IMR-90 (cell line): ENCODE results near the gene SLC35B4. TPM values are rescaled to one million over a fixed set of nuclear protein-coding genes. Genes with fewer than 3 reads are reported as not detected.

ENCODE experiments used
- ATAC-seq: fragments of 200-7000 bp; cut with Tn5 transposase; 2 replicates; pipeline ENCODE4 v1.9.1; 2020; ENCODE audit warnings: low read depth, mild to moderate bottlenecking, moderate library complexity
- BruUV-seq: library from RNA; stranded (reverse); fragments of 400-500 nt; replicated peaks from 2 replicates; lab custom pipeline; 2021; lab: Mats Ljungman, UMichigan
- CTCF ChIA-PET: fragments of 300-600 bp; formaldehyde crosslinking; extraction: SDS; loops from one replicate; lab custom pipeline; 2021; ENCODE audit warnings: antibody characterized with exemption; lab: Yijun Ruan, JAX
- POLR2A ChIA-PET: fragments of 300-600 bp; sonication (Branson Sonifier 250); formaldehyde crosslinking; loops from one replicate; lab custom pipeline; 2022; ENCODE audit warnings: antibody characterized with exemption; ENCODE audit not compliant: unreplicated experiment; lab: Charles Lee
- DNase-seq: peaks from one replicate; pipeline ENCODE4 v3.0.0; 2013
- H2AFZ ChIP-seq: replicated peaks from 2 replicates; pipeline ENCODE3; 2013; ENCODE audit warnings: low read length, mild to moderate bottlenecking; ENCODE audit not compliant: poor library complexity
- H2AK5ac ChIP-seq: 2 replicates; pipeline ENCODE4 v1.6.1; 2013; ENCODE audit warnings: low read depth, low read length, inconsistent platforms
- H2AK9ac ChIP-seq: replicated peaks from 2 replicates; pipeline ENCODE3; 2013; ENCODE audit warnings: mild to moderate bottlenecking, low read depth, low read length, moderate library complexity; ENCODE audit not compliant: poor library complexity
- H2BK120ac ChIP-seq: 2 replicates; pipeline ENCODE4 v1.6.1; 2013; ENCODE audit warnings: low read depth, low read length, inconsistent platforms
- H2BK15ac ChIP-seq: 3 replicates; pipeline ENCODE4 v1.6.1; 2013; ENCODE audit warnings: low read depth, low read length, inconsistent platforms
- H2BK20ac ChIP-seq: 2 replicates; pipeline ENCODE4 v1.6.1; 2013; ENCODE audit warnings: low read depth, mild to moderate bottlenecking, inconsistent platforms, low read length, moderate library complexity
- H2BK5ac ChIP-seq: 2 replicates; pipeline ENCODE4 v1.6.1; 2013; ENCODE audit warnings: mild to moderate bottlenecking, low read depth, low read length, inconsistent platforms; ENCODE audit not compliant: poor library complexity, severe bottlenecking
- H3K14ac ChIP-seq: replicated peaks from 2 replicates; pipeline ENCODE4 v1.6.1; 2013; ENCODE audit warnings: low read depth, low read length, inconsistent platforms
- H3K18ac ChIP-seq: 2 replicates; pipeline ENCODE4 v1.6.1; 2013; ENCODE audit warnings: low read depth, low read length, control low read depth
- H3K23ac ChIP-seq: 2 replicates; pipeline ENCODE4 v1.6.1; 2013; ENCODE audit warnings: low read depth, low read length, inconsistent platforms
- H3K27ac ChIP-seq: 2 replicates; pipeline ENCODE4 v1.5.1; 2013; ENCODE audit warnings: mild to moderate bottlenecking, control low read depth, low read length; ENCODE audit not compliant: insufficient read depth
- H3K27me3 ChIP-seq: 2 replicates; pipeline ENCODE4 v1.6.1; 2013; ENCODE audit warnings: low read length; ENCODE audit not compliant: control insufficient read depth, insufficient read depth
- H3K36me3 ChIP-seq: 2 replicates; pipeline ENCODE4 v1.6.1; 2013; ENCODE audit warnings: low read length, mixed read lengths; ENCODE audit not compliant: control insufficient read depth, insufficient read depth
- H3K4ac ChIP-seq: 2 replicates; pipeline ENCODE4 v1.6.1; 2013; ENCODE audit warnings: low read depth, low read length, inconsistent platforms
- H3K4me1 ChIP-seq: 2 replicates; pipeline ENCODE4 v1.6.1; 2013; ENCODE audit warnings: low read length, mixed read lengths; ENCODE audit not compliant: control insufficient read depth, insufficient read depth
- H3K4me2 ChIP-seq: 2 replicates; pipeline ENCODE4 v1.6.1; 2013; ENCODE audit warnings: low read depth, mild to moderate bottlenecking, control low read depth, low read length, moderate library complexity
- H3K4me3 ChIP-seq: 2 replicates; pipeline ENCODE4 v1.5.1; 2013; ENCODE audit warnings: low read depth, mild to moderate bottlenecking, control low read depth, low read length, moderate library complexity; ENCODE audit not compliant: insufficient read depth
- H3K56ac ChIP-seq: 2 replicates; pipeline ENCODE4 v1.6.1; 2013; ENCODE audit warnings: low read length, inconsistent platforms; ENCODE audit not compliant: insufficient read depth; ENCODE audit errors: extremely low read depth
- H3K79me1 ChIP-seq, 2 experiments: 2 replicates each; pipeline ENCODE4 v1.6.1; 2013; ENCODE audit warnings: low read length in 2 of 2, inconsistent platforms in 1 of 2, low read depth in 1 of 2
- H3K9ac ChIP-seq: 2 replicates; pipeline ENCODE4 v1.6.1; 2013; ENCODE audit warnings: low read depth, low read length, control low read depth
- H3K9me1 ChIP-seq: 2 replicates; pipeline ENCODE4 v1.6.1; 2013; ENCODE audit warnings: low read length, inconsistent platforms; ENCODE audit not compliant: insufficient read depth
- H3K9me3 ChIP-seq: 2 replicates; pipeline ENCODE4 v1.6.1; 2013; ENCODE audit warnings: low read length; ENCODE audit not compliant: control insufficient read depth, insufficient read depth
- H4K20me1 ChIP-seq: 2 replicates; pipeline ENCODE4 v1.6.1; 2013; ENCODE audit warnings: low read length, inconsistent platforms; ENCODE audit not compliant: insufficient read depth
- H4K5ac ChIP-seq: 2 replicates; pipeline ENCODE4 v1.6.1; 2013; ENCODE audit warnings: mild to moderate bottlenecking, low read depth, low read length, control low read depth
- H4K8ac ChIP-seq, 2 experiments: 2 replicates each; pipeline ENCODE4 v1.6.1; 2013; ENCODE audit warnings: low read depth in 2 of 2, low read length in 2 of 2, control low read depth in 1 of 2, inconsistent platforms in 1 of 2
- H4K91ac ChIP-seq: 2 replicates; pipeline ENCODE4 v1.6.1; 2013; ENCODE audit warnings: low read depth, low read length, inconsistent platforms; ENCODE audit not compliant: insufficient read depth
- BHLHE40 ChIP-seq: fragments of 150-350 bp; IDR thresholded peaks from 2 replicates; pipeline ENCODE4 v1.6.1; 2016; ENCODE audit warnings: mild to moderate bottlenecking, low read depth, low read length
- CTCF ChIP-seq: conservative IDR thresholded peaks from 2 replicates; pipeline ENCODE4 v1.5.1; 2012; ENCODE audit warnings: mild to moderate bottlenecking, low read depth, low read length, improper control_type of control experiment
- FOS ChIP-seq: fragments of 150-350 bp; IDR thresholded peaks from 2 replicates; pipeline ENCODE4 v1.6.1; 2016; ENCODE audit warnings: low read depth, low read length
- MAFK ChIP-seq: IDR thresholded peaks from 2 replicates; pipeline ENCODE4 v1.6.1; 2012; ENCODE audit warnings: low read depth, low read length, improper control_type of control experiment
- MAZ ChIP-seq: IDR thresholded peaks from 2 replicates; pipeline ENCODE4 v1.6.1; 2012; ENCODE audit warnings: low read depth, mild to moderate bottlenecking, low read length, improper control_type of control experiment, moderate library complexity, borderline replicate concordance
- MXI1 ChIP-seq: IDR thresholded peaks from 2 replicates; pipeline ENCODE4 v1.6.1; 2012; ENCODE audit warnings: low read depth, mild to moderate bottlenecking, low read length, moderate library complexity, borderline replicate concordance
- NFE2L2 ChIP-seq: fragments of 150-350 bp; IDR thresholded peaks from 2 replicates; pipeline ENCODE4 v1.6.1; 2016; ENCODE audit warnings: low read depth, mild to moderate bottlenecking, low read length
- RAD21 ChIP-seq: IDR thresholded peaks from 2 replicates; pipeline ENCODE4 v1.6.1; 2012; ENCODE audit warnings: low read length, improper control_type of control experiment
- RCOR1 ChIP-seq: IDR thresholded peaks from 2 replicates; pipeline ENCODE4 v1.6.1; 2012; ENCODE audit warnings: mild to moderate bottlenecking, low read length, improper control_type of control experiment; ENCODE audit not compliant: insufficient replicate concordance
- RFX5 ChIP-seq: IDR thresholded peaks from 2 replicates; pipeline ENCODE4 v1.8.0; 2012; ENCODE audit warnings: low read depth, mild to moderate bottlenecking, low read length, moderate library complexity
- USF2 ChIP-seq: fragments of 150-350 bp; IDR thresholded peaks from 2 replicates; pipeline ENCODE4 v1.6.1; 2017; ENCODE audit warnings: mild to moderate bottlenecking, antibody characterized with exemption, low read length, low read depth
- WGBS, 2 experiments: methylation state at CpG; one replicate each; pipeline versions ENCODE4 v1.1.5 to v1.1.7; 2013; ENCODE audit warnings: missing lambda C conversion rate in 2 of 2; ENCODE audit not compliant: insufficient read length in 1 of 2; ENCODE audit errors: extremely low coverage in 2 of 2; 5-methylcytosine and 5-hydroxymethylcytosine counted together
- dilution Hi-C: fragments of 300-500 bp; cut with HindIII; formaldehyde crosslinking; loops from one replicate; pipeline ENCODE4 v1.14.3; 2018; ENCODE audit warnings: low sequenced_read_pairs; ENCODE audit not compliant: unreplicated experiment
- in situ Hi-C: fragments of 300-500 bp; cut with MboI; formaldehyde crosslinking; loops from 3 replicates; pipeline ENCODE4 v1.14.3; 2019; ENCODE audit warnings: low sequenced_read_pairs, inconsistent platforms, mixed read lengths
- intact Hi-C: fragments of 100-400 bp; cut with micrococcal nuclease; formaldehyde crosslinking; loops from 2 replicates; pipeline ENCODE4 v1.10.0; 2022
- polyA plus RNA-seq, 3 experiments: library from polyadenylated mRNA; depleted of rRNA; stranded (reverse); fragments of >200 nt; gene quantifications; 2 replicates each; pipeline ENCODE4 v1.2.3, GENCODE V29; 2012; ENCODE audit warnings: low replicate concordance in 1 of 3
- total RNA-seq: library from RNA; depleted of rRNA; stranded (reverse); fragments of >200 nt; gene quantifications from 2 replicates; pipeline ENCODE4 v1.2.3, GENCODE V29; 2012

The SLC35B4 gene
- total and polyA plus RNA-seq, 2 of the 4 experiments (the other 2 are of a cell fraction) = 10.0 to 15.6 TPM

DNA sequence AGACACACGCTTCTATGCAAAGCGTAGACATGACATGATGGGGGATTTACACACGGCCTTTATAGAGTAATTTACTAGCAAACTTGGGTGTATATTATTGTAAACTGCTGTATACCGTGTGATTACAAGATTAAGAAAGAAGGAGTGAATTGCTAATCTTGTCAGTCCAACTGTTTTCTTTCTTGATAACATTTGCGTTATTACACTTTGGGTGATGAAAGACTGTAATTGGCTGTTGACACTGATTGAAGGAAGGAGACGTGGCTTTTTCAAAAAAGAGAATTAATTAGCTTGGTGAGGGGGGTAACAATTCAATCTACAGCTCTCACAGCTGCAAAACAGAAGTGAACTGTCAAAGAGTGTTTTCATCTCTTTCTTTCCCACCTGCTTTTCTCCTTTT lies 32.7 kb downstream of the SLC35B4 start:
- ChIA-PET POLR2A (no interaction called here), CTCF (interaction anchor here (0.7 kb wide), 1 partner anchor 11 kb away, joined by 3 read pairs; no protein-coding TSS in a partner anchor)
- dilution Hi-C loops = no loop called here
- no peak for ATAC-seq
- no peaks in the 10 kb centered on the region for H3K36me3 ChIP-seq
- intact Hi-C loops = no loop called here
- H2AFZ ChIP-seq = no peak overlapping the region
- no peak overlapping the region for H3K4me2 ChIP-seq
- H3K4ac ChIP-seq = no peak overlapping the region
- no peak overlapping the region for H2BK5ac ChIP-seq
- H3K23ac ChIP-seq = no peak overlapping the region
- H3K9me1 ChIP-seq = no peaks in the 10 kb centered on the region
- no peaks in the 10 kb centered on the region for H3K9me3 ChIP-seq
- DNase-seq = no peak
- WGBS, 2 experiments = 71% methylated on average over 2 of the region's 6 CpGs; no CpG with 5 or more reads in 1 of the 2 experiments
- no peak overlapping the region for H3K27ac ChIP-seq
- H2BK15ac ChIP-seq = no peak overlapping the region
- no peak overlapping the region for H2AK5ac ChIP-seq
- H4K20me1 ChIP-seq = no peaks in the 10 kb centered on the region
- in situ Hi-C loops = no loop called here
- no peak overlapping the region for H4K5ac ChIP-seq
- no peak for TF ChIP-seq MXI1
- no peak for TF ChIP-seq RFX5
- no peak for TF ChIP-seq MAZ
- TF ChIP-seq BHLHE40 = no peak
- no peak for TF ChIP-seq CTCF
- TF ChIP-seq NFE2L2 = no peak
- TF ChIP-seq FOS = no peak
- no peak for TF ChIP-seq MAFK
- TF ChIP-seq RAD21 = no peak
- no peak for TF ChIP-seq RCOR1
- TF ChIP-seq USF2 = no peak
- H3K4me1 ChIP-seq = no peaks in the 10 kb centered on the region
- H2BK120ac ChIP-seq = no peak overlapping the region
- H2AK9ac ChIP-seq = no peak overlapping the region
- H3K18ac ChIP-seq = no peak overlapping the region
- no peak overlapping the region for H3K14ac ChIP-seq
- H3K4me3 ChIP-seq = no peak overlapping the region
- H4K8ac ChIP-seq = no peak overlapping the region
- H3K56ac ChIP-seq = no peak overlapping the region
- H4K91ac ChIP-seq = no peak overlapping the region
- H3K9ac ChIP-seq = no peak overlapping the region
- no TSS peak for BruUV-seq
- H2BK20ac ChIP-seq = no peak overlapping the region
- H3K27me3 ChIP-seq = peaks cover 14% of the 10 kb centered on the region
- no peaks in the 10 kb centered on the region for H3K79me1 ChIP-seq
